HUES64 (cell line): Measurements from ENCODE around the gene N4BP2L1. TPM values are rescaled to one million over a fixed set of nuclear protein-coding genes. Genes with fewer than 3 reads are reported as not detected.

ENCODE experiments used
- H3K27ac ChIP-seq: 2 replicates; pipeline ENCODE4 v1.7.0; 2013; ENCODE audit warnings: low read depth, low read length, inconsistent platforms
- H3K27me3 ChIP-seq: 2 replicates; pipeline ENCODE4 v1.6.1; 2013; ENCODE audit warnings: mild to moderate bottlenecking, low read length; ENCODE audit not compliant: insufficient read depth
- H3K36me3 ChIP-seq: 2 replicates; pipeline ENCODE4 v1.6.1; 2013; ENCODE audit warnings: mild to moderate bottlenecking, low read length; ENCODE audit not compliant: insufficient read depth
- H3K4me1 ChIP-seq: 2 replicates; pipeline ENCODE4 v1.6.1; 2013; ENCODE audit warnings: mild to moderate bottlenecking, low read length, moderate library complexity; ENCODE audit not compliant: insufficient read depth
- H3K4me3 ChIP-seq: 2 replicates; pipeline ENCODE4 v1.5.1; 2013; ENCODE audit warnings: mild to moderate bottlenecking, low read length, moderate library complexity
- H3K9ac ChIP-seq: 2 replicates; pipeline ENCODE4 v1.6.1; 2013; ENCODE audit warnings: mild to moderate bottlenecking, low read depth, low read length
- H3K9me3 ChIP-seq: 2 replicates; pipeline ENCODE4 v1.6.1; 2013; ENCODE audit warnings: low read depth, low read length; ENCODE audit not compliant: insufficient read depth
- WGBS: fragments of 150-250, 120-280 bp; methylation state at CpG from one replicate; pipeline ENCODE4 v1.1.7; 2013; ENCODE audit warnings: missing lambda C conversion rate; 5-methylcytosine and 5-hydroxymethylcytosine counted together
- polyA plus RNA-seq, 2 experiments: library from polyadenylated mRNA; stranded (reverse); fragments of 50-300 nt; gene quantifications; one replicate each; pipeline ENCODE4 v1.2.3, GENCODE V29; 2013

N4BP2L1 gene
- polyA plus RNA-seq (2013, experiment 1 of 2), result 1.3 TPM
- 2.7 TPM for polyA plus RNA-seq (2013, experiment 2 of 2)

DNA sequence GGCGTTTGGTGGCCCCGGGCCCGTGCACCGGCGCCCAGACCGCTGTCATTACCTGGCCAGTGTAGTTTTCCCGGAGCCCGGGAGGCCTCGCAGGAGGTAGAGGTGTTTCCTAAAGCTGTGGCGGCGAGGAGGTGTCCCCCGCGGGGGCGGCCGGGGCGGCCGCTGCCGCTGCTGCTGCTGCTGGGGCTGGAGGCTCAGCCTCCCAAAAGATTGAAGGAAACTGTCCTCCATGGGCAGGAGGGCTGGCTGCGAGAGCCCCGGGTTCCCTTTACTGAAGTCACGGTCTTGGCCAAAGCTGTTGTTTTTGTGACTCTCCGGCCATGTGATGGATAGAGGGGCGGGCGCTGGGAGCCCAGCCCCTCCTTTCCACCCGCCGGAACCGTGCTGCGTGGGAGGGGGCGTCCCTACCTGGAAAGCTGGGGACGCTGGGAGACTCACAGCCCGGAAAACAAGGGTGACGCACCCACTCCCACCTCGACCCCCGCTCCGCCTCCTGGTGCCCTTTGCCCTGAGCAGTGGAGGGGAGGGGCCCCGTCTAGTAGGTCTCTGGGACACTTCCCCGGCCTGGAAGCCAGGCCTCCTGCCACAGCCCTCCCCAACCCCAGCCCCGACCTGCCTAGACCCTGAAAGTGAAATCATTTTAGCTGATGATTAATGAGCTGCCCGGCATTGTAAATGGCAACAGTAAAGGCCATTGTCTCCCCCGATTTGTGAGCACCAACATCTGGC, at the start of gene N4BP2L1:
Gene N4BP2L1 (minus strand): TSS at position 279 of the 729 bp plus-strand sequence. CDS start 48 bp downstream, at position 231.
- Histone ChIP-seq H3K27me3 (peaks cover 32% of the 10 kb centered on the region), H3K9ac (peak within 1 kb of the TSS; percentile 59; the same call in 1 of the 2 replicates), H3K36me3 (no peaks in the 10 kb centered on the region), H3K4me1 (peaks cover 6% of the 10 kb centered on the region; the same call in 1 of the 2 replicates), H3K27ac (no peak within 1 kb of the TSS), H3K4me3 (peak within 1 kb of the TSS; percentile 87), H3K9me3 (no peaks in the 10 kb centered on the region)
- 3% methylated on average over 40 of the region's 40 CpGs for WGBS

DNA sequence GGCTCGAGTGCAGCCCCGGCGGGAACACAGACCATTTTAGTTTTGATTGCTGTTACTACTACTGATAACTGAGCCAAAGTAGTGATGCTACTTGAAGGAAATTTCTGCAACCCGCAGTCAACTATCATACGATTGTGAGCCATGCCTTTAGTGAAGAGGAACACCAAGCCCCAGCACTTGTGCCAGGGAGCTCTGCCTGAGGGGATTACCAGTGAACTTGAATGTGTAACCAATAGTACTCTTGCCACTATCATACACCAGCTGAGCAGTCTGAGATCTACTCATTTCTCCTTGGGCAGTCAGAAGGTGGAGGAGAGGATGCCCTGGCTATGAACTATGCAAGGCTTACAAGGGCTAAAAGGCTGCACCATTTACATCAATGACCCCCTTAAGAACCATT, 49.0 kb upstream of the N4BP2L1 start:
- WGBS, result 96% methylated on average over 5 of the region's 5 CpGs
- H3K27ac ChIP-seq, result no peak overlapping the region
- H3K9ac ChIP-seq, result no peak overlapping the region
- no peaks in the 10 kb centered on the region for H3K4me1 ChIP-seq
- no peaks in the 10 kb centered on the region for H3K9me3 ChIP-seq
- H3K36me3 ChIP-seq, result no peaks in the 10 kb centered on the region
- no peak overlapping the region for H3K4me3 ChIP-seq
- no peaks in the 10 kb centered on the region for H3K27me3 ChIP-seq

DNA sequence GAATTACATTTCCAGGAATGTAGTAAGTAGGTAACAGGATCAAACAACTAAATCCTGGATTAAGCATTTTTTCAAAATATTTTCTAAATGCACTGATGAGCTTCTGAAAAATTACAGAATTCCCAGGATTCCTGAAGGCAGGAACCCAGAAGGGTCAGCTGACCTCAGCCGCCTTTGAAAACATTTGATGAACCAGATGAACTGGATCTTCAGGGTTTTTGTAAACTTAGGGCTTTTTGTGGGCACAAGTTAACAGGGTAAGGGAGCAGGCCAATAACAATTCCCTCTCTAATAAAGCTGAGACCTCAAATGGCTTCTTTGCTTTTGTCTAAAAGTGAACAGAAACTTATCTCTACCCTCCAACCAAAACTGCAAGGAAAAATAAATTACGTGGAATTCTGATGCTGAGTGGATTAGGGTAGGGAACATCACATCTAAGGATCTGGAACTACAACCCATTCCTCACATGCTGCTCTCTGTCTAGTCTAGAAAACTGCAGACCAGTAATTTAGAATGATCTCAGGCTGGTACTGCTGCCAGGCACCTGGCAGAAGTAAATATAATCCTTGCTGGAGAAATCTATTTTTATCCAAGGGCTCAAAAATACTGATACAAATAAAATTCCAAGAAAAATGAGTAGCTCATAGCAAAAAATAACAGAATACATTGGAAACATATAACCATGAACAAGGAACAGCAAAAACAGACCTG, 48.2 kb upstream of the N4BP2L1 start:
- Histone ChIP-seq H3K36me3 (no peaks in the 10 kb centered on the region), H3K4me1 (no peaks in the 10 kb centered on the region), H3K9ac (no peak overlapping the region), H3K9me3 (no peaks in the 10 kb centered on the region), H3K27ac (no peak overlapping the region), H3K27me3 (no peaks in the 10 kb centered on the region), H3K4me3 (no peak overlapping the region)
- 98% methylated on average over 1 of the region's 2 CpGs for WGBS

DNA sequence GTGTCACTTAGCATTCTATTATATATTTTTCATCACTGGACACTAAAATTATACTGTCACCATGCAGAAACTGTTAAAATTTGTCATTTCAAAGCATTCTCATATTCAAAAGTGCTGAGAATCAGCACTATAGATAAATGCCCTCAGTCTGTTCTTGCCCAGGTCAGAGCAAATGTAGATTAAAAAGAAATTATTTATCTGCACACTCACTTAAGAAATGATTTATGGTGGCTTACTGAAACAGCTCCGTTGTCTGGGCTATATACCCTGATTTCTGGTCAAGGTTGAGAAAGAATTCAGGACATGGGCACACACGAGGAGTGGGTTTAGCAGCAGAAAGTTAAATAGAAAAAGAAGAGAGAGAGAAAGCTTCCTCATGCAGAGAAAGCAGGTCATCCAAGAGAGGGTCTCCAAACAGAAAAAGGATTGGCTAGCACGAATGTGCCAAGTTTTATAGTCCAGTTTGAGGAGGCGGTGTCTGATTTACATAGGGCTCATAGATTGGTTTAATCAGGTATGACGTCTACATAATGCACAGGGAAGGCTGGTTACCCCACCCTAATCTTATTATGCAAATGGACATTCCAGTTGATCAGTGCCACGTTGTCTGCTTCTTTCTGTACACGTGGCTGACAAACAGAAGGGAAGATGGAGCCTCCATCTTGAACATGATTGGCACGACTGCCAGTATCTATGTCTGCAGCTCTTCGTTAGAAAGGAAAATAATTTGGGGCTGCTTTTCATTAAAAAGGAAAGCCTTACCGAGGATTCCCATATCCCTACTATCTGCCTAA, 47.3 kb upstream of the N4BP2L1 start:
- Histone ChIP-seq H3K27ac (no peak overlapping the region), H3K9ac (no peak overlapping the region), H3K36me3 (no peaks in the 10 kb centered on the region), H3K27me3 (no peaks in the 10 kb centered on the region), H3K9me3 (no peaks in the 10 kb centered on the region), H3K4me1 (no peaks in the 10 kb centered on the region), H3K4me3 (no peak overlapping the region)
- WGBS, result 87% methylated on average over 10 of the region's 10 CpGs

DNA sequence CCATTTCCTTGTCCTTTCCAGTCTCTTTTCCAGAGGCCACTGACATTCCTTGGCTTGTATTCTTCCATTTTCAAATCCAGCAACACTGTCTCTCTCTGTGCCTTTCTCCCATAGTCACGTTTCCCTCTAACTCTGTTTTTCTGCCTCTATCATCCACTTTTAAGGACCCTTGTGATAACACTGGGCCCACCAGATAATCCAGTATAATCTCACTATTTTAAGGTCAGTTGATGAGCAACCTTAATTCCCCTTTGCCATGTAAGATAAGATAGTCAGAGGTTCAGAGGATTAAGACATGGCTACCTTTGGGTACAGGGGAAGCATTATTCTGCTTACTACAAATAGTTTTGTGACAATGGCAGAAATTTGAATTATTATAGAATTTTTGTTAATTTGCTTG, 45.7 kb upstream of the N4BP2L1 start:
- H3K27me3 ChIP-seq, result no peaks in the 10 kb centered on the region
- H3K9me3 ChIP-seq, result no peaks in the 10 kb centered on the region
- no peaks in the 10 kb centered on the region for H3K4me1 ChIP-seq
- H3K36me3 ChIP-seq, result no peaks in the 10 kb centered on the region
- H3K4me3 ChIP-seq, result no peak overlapping the region
- 88% methylated on average over 1 of the region's 1 CpG for WGBS
- no peak overlapping the region for H3K9ac ChIP-seq
- H3K27ac ChIP-seq, result no peak overlapping the region

DNA sequence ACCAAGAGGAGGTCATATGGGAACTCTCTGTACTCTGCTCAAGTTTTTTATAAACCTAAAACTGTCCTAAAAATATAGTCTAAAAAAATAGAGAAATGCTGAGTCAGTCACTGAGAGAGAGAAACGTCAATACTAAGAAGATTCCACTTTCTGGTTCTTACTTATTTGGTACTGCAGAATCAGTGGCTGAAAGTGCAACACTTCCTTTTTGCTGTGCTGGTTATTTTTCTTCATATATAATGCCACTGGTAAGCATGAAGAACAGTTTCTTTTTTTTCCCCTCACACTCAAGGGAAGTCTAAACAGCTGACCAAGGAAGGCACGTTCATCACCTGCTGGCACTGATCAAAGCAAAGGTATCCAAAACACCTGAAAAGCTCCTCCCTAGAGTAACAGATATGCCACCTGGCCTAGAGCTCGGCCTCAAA, 44.3 kb upstream of the N4BP2L1 start:
- no peaks in the 10 kb centered on the region for H3K27me3 ChIP-seq
- WGBS, result 85% methylated on average over 3 of the region's 3 CpGs
- no peak overlapping the region for H3K4me3 ChIP-seq
- H3K27ac ChIP-seq, result no peak overlapping the region
- no peak overlapping the region for H3K9ac ChIP-seq
- no peaks in the 10 kb centered on the region for H3K36me3 ChIP-seq
- no peaks in the 10 kb centered on the region for H3K4me1 ChIP-seq
- no peaks in the 10 kb centered on the region for H3K9me3 ChIP-seq

DNA sequence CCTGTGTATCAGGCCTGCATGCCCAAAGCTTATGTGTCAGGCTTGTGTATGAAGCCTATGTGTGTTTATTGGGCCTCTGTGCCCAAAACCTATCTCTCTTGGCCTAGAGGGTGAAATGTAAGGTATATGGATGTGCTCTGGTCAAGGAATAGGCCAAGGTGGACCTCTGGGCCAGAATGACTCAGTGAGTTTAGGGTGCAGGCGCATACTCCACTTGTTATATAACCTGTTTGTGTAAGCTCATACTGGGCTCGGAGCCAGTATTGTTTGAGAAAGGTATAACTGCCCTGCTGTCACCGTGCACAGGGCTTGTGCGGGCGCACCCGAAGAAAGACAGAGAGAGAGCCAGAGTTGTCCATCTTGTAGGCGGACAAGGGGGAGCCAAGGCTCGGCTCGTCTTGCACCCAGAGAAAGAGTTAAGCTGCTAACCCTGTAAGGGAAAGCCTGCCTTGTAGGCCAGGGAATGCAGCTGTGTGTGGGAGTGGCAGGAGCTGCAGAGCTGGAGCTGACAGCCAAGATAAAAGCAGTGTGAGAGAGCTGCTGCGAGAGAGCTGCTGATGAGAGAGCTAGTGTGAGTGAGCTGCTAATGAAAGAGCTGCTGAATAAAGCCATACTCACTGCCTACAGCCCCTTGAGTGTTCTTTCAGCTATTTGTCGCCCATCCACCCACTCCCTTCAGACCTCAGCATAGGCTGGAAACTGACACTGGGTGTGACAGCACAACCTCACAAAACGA, 43.4 kb upstream of the N4BP2L1 start:
- H3K9ac ChIP-seq, result no peak overlapping the region
- H3K36me3 ChIP-seq, result no peaks in the 10 kb centered on the region
- H3K27ac ChIP-seq, result no peak overlapping the region
- no peak overlapping the region for H3K4me3 ChIP-seq
- no peaks in the 10 kb centered on the region for H3K4me1 ChIP-seq
- H3K27me3 ChIP-seq, result no peaks in the 10 kb centered on the region
- WGBS, result 86% methylated on average over 12 of the region's 12 CpGs
- H3K9me3 ChIP-seq, result no peaks in the 10 kb centered on the region

DNA sequence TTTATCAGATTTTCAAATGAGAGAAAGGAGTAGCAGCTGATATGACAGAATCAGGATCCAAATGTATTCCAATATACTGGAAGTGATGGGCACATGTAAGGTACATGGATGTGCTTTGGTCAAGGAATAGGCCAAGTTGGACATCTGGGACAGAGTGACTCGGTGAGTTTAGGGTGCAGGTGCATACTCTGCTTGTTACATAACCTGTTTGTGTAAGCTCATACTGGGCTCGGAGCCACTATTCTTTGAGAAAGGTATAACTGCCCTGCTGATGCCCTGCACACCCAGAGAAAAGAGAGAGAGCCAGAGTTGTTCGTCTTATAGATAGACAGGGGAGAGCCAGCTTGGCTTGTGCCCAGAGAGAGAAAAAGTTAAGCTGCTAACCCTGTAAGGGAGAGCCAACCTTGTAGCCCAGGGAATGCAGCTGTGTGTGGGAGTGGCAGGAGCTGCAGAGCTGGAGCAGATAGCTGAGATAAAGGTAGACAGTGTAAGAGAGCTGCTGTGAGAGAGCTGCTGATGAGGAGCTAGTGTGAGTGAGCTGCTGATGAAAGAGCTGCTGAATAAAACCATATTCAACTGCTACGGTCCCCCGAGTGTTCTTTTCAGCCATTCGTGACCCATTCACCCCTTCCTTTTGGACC, 40.7 kb upstream of the N4BP2L1 start:
- no peaks in the 10 kb centered on the region for H3K9me3 ChIP-seq
- H3K36me3 ChIP-seq, result no peaks in the 10 kb centered on the region
- H3K4me3 ChIP-seq, result no peak overlapping the region
- H3K27ac ChIP-seq, result no peak overlapping the region
- no peaks in the 10 kb centered on the region for H3K4me1 ChIP-seq
- H3K9ac ChIP-seq, result no peak overlapping the region
- H3K27me3 ChIP-seq, result no peaks in the 10 kb centered on the region
- 91% methylated on average over 6 of the region's 6 CpGs for WGBS

DNA sequence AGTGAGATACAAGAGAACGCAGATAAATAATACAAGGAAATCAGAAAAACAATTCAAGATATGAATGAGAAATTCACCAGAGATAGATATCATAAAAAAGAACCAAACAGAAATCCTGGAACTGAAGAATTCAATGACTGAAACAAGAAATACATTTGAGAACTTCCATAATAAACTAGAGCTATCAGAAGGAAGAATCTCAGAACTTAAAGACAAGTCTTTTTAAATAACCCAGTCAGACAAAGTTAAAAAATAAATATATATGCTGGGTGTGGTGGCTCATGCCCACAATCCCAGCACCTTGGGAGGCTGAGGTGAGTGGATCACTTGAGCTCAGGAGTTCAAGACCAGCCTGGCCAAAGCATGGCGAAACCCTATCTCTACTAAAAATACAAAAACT, 28.7 kb upstream of the N4BP2L1 start:
- no peak overlapping the region for H3K9ac ChIP-seq
- no peaks in the 10 kb centered on the region for H3K36me3 ChIP-seq
- H3K4me3 ChIP-seq, result no peak overlapping the region
- WGBS, result 86% methylated on average over 1 of the region's 2 CpGs
- peaks cover 5% of the 10 kb centered on the region; the same call in 1 of the 2 replicates for H3K9me3 ChIP-seq
- no peak overlapping the region for H3K27ac ChIP-seq
- H3K4me1 ChIP-seq, result no peaks in the 10 kb centered on the region
- H3K27me3 ChIP-seq, result no peaks in the 10 kb centered on the region

DNA sequence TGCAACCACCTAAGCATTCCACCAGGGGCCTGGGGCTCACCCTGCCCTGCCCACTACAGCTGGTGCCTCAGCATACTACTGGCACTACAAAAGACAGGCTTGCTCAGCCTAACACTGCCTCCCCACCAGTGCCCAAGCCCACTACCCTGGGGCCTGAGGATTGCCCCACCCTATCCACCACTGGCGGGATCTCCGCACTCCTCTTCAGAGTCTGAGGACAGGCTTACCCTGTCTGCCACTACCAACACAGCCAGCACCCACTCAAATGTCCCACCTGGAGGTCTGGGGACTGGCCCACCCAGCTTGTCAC, 27.6 kb upstream of the N4BP2L1 start:
- peaks cover 5% of the 10 kb centered on the region; the same call in 1 of the 2 replicates for H3K9me3 ChIP-seq
- no peaks in the 10 kb centered on the region for H3K27me3 ChIP-seq
- H3K27ac ChIP-seq, result no peak overlapping the region
- H3K4me3 ChIP-seq, result no peak overlapping the region
- WGBS, result 98% methylated on average over 2 of the region's 2 CpGs
- no peaks in the 10 kb centered on the region for H3K36me3 ChIP-seq
- no peaks in the 10 kb centered on the region for H3K4me1 ChIP-seq
- H3K9ac ChIP-seq, result no peak overlapping the region
